T-cell (primary cell): ENCODE results near the gene ARL4A. TPM values are rescaled to one million over a fixed set of nuclear protein-coding genes. Genes with fewer than 3 reads are reported as not detected.

ENCODE experiments used
- ATAC-seq, 4 experiments: fragments of 200-7000 bp in 3 of 4; fragments of 150-1000 bp in 1 of 4; cut with Tn5 transposase; replicated peaks in 1 of 4; 1 replicate in 3 of 4; 2 replicates in 1 of 4; pipeline ENCODE4 v1.10.0; 2021; ENCODE audit warnings: moderate library complexity in 3 of 4, mild to moderate bottlenecking in 2 of 4, moderate number of reproducible peaks in 1 of 4
- CTCF ChIA-PET, 2 donors: fragments of 300-600 bp; sonication (Branson Sonifier 250); formaldehyde crosslinking; loops; one replicate each; lab custom pipeline; 2022; ENCODE audit warnings: antibody characterized with exemption in 2 of 2; lab: Charles Lee
- POLR2A ChIA-PET, 2 donors: fragments of 300-600 bp; sonication (Branson Sonifier 250); formaldehyde crosslinking; loops; one replicate each; lab custom pipeline; 2022; ENCODE audit warnings: antibody characterized with exemption in 2 of 2; lab: Charles Lee
- DNase-seq, 35 experiments: peaks; one replicate each; pipeline versions ENCODE4 v3.0.0 to v3.0.0-alpha.2; 2013 to 2023
- H3K27ac ChIP-seq: one replicate; pipeline ENCODE4 v1.5.1; 2013; ENCODE audit warnings: low read length
- H3K27me3 ChIP-seq, 2 experiments: replicated peaks in 1 of 2; 1 replicate in 1 of 2; 2 replicates in 1 of 2; pipeline versions ENCODE4 v1.6.1 to v1.7.0; 2013; ENCODE audit warnings: low read length in 1 of 2, mixed read lengths in 1 of 2; ENCODE audit not compliant: control insufficient read depth in 2 of 2, insufficient read depth in 2 of 2; ENCODE audit errors: extremely low read depth in 1 of 2
- H3K36me3 ChIP-seq, 2 donors: 1 replicate in 1 of 2; 2 replicates in 1 of 2; pipeline versions ENCODE4 v1.6.1 to v1.7.0; 2013; ENCODE audit warnings: low read length in 1 of 2; ENCODE audit not compliant: control insufficient read depth in 2 of 2, insufficient read depth in 1 of 2; ENCODE audit errors: extremely low read depth in 1 of 2
- H3K4me1 ChIP-seq, 2 experiments: 1 replicate in 1 of 2; 2 replicates in 1 of 2; pipeline versions ENCODE4 v1.6.1 to v1.7.0; 2013; ENCODE audit warnings: low read length in 2 of 2, mixed read lengths in 1 of 2; ENCODE audit not compliant: insufficient read depth in 2 of 2, control insufficient read depth in 1 of 2; ENCODE audit errors: extremely low read depth in 1 of 2
- H3K4me3 ChIP-seq, 2 donors: 1 replicate in 1 of 2; 2 replicates in 1 of 2; pipeline versions ENCODE4 v1.5.1 to v1.7.0; 2013; ENCODE audit warnings: mild to moderate bottlenecking in 2 of 2, low read length in 1 of 2, moderate library complexity in 1 of 2; ENCODE audit not compliant: control insufficient read depth in 1 of 2; ENCODE audit errors: extremely low read depth in 1 of 2
- H3K9me3 ChIP-seq: 2 replicates; pipeline ENCODE4 v1.7.0; 2013
- H3K27ac Mint-ChIP-seq, 2 donors: one replicate each; pipeline ENCODE4 v1.8.0; 2020 to 2021; ENCODE audit warnings: mild to moderate bottlenecking in 2 of 2, mixed read lengths in 2 of 2
- H3K27me3 Mint-ChIP-seq, 2 donors: one replicate each; pipeline ENCODE4 v1.8.0; 2021 to 2022; ENCODE audit warnings: mixed read lengths in 2 of 2
- H3K36me3 Mint-ChIP-seq: one replicate; pipeline ENCODE4 v1.8.0; 2021; ENCODE audit warnings: mixed read lengths
- H3K4me1 Mint-ChIP-seq, 3 donors: one replicate each; pipeline ENCODE4 v1.8.0; 2020 to 2022; ENCODE audit warnings: mixed read lengths in 3 of 3, mild to moderate bottlenecking in 1 of 3
- H3K4me3 Mint-ChIP-seq, 3 donors: one replicate each; pipeline ENCODE4 v1.8.0; 2020 to 2022; ENCODE audit warnings: mild to moderate bottlenecking in 3 of 3, mixed read lengths in 3 of 3, moderate library complexity in 3 of 3
- H3K9me3 Mint-ChIP-seq, 3 donors: one replicate each; pipeline ENCODE4 v1.8.0; 2020 to 2022; ENCODE audit warnings: mixed read lengths in 3 of 3
- WGBS: methylation state at CpG from one replicate; pipeline ENCODE4 v1.1.5; 2013; ENCODE audit warnings: missing lambda C conversion rate; ENCODE audit not compliant: insufficient coverage; 5-methylcytosine and 5-hydroxymethylcytosine counted together
- total RNA-seq, 35 experiments: library from RNA in 6 of 35; stranded (reverse) in 6 of 35; fragments of 120-200 nt in 1 of 35; gene quantifications; one replicate each; pipeline versions ENCODE4 v1.2.1 to v1.2.4 and lab custom pipeline; 2013 to 2026

Gene ARL4A, protein sequence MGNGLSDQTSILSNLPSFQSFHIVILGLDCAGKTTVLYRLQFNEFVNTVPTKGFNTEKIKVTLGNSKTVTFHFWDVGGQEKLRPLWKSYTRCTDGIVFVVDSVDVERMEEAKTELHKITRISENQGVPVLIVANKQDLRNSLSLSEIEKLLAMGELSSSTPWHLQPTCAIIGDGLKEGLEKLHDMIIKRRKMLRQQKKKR
- total RNA-seq: 10 to 100 TPM in 3 of 5 donors, 1 to 10 TPM in 2; 7.0 to 98.2 (median 13.6) TPM
- total RNA-seq (2013): 42.2 TPM
- 9.4 to 212 (median 25.0) reads per million in 29 experiments for total RNA-seq (lab: John Stamatoyannopoulos, UW)

DNA sequence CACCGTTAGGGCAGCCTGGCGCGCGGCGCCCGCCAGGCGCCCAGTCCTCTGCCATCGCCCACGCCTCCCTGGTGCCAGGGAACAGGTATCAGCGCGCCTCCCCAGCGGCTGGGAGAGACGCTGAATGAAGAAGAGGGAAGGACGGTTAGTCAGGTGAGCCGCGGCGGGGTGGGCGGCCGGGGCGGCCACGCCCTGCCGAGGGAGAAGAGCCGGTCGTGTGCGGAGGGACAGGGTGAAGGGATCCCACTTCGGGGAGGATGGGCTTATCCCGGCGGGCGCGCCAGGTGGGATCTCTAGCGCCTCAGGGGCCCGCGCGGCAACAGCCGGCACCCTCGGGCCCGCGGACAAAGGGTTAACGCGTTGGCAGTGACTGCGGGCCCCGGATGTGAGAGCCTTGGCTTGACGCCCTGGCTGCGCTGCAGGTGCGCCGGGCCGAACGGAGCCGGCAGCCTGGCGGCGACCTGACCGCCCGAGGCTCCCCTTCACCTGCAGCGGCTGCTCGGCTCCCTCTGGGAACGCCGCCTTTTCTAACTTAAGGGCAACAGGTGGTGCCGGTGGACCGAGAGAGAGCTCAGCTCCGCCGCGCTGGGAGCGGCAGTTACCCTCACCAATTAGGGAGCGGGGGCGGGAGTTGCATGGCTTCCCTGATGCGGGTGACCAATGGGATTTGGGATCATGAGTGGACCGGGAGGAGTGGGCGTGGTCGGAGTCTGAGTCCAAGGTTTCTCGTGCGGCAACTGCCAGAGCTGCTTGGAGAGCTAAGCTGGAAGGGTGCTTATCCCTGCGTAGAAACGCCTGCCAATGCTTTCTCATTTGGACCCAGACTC is at the start of gene ARL4A:
ARL4A (plus strand) TSS at position 743 of the 827 bp plus-strand sequence. CDS start 622 bp downstream, outside the sequence.
- Histone ChIP-seq H3K4me3 (peak within 1 kb of the TSS; percentile 82 to 87), H3K9me3 (no peaks in the 10 kb centered on the region), H3K27ac (peak within 1 kb of the TSS; percentile 97), H3K4me1 (peaks cover 4 to 7% of the 10 kb centered on the region in 2 experiments), H3K27me3 (no peaks in the 10 kb centered on the region), H3K36me3 (no peaks in the 10 kb centered on the region)
- DNase-seq (peak; percentile 69 to 90 (median 81)), ATAC-seq (peak; percentile 53 to 73 (median 67))
- no peaks in the 10 kb centered on the region for H3K9me3 Mint-ChIP-seq
- H3K27ac Mint-ChIP-seq: peak within 1 kb of the TSS; percentile 93 to 95
- peaks cover 3% of the 10 kb centered on the region for H3K36me3 Mint-ChIP-seq
- ChIA-PET POLR2A (interaction anchor here (0.5 to 2.3 kb wide), 7 partner anchors 9 to 1456 kb away, joined by 3 to 18 read pairs (median 3); no protein-coding TSS in a partner anchor), CTCF (interaction anchor here (0.7 to 3.0 kb wide), 10 partner anchors 10 to 476 kb away, joined by 3 to 17 read pairs (median 6); partner anchors contain the start of gene TMEM106B (in 1 of the 2))
- H3K27me3 Mint-ChIP-seq: no peaks in the 10 kb centered on the region
- under 1% methylated on average over 73 of the region's 73 CpGs for WGBS
- peak within 1 kb of the TSS; percentile 93 to 95 (median 95) for H3K4me3 Mint-ChIP-seq
- H3K4me1 Mint-ChIP-seq: peaks cover 33 to 45% (median 41%) of the 10 kb centered on the region in 3 donors

GRCh38 chr7:12637819-12638592 is 49.4 kb upstream of the ARL4A start:
- H3K4me3 Mint-ChIP-seq: peak overlapping the region; percentile 10 to 47 (median 35)
- H3K4me3 ChIP-seq: no peak overlapping the region
- H3K36me3 ChIP-seq: no peaks in the 10 kb centered on the region
- ATAC-seq (peak in 3 of 4 experiments; percentile 33 to 54 (median 47)), DNase-seq (peak in 1 of 35 experiments; percentile 28)
- no peaks in the 10 kb centered on the region for H3K9me3 Mint-ChIP-seq
- peaks cover 21 to 35% (median 28%) of the 10 kb centered on the region in 3 donors for H3K4me1 Mint-ChIP-seq
- peaks cover 0 to 3% of the 10 kb centered on the region in 2 experiments for H3K4me1 ChIP-seq
- no peaks in the 10 kb centered on the region for H3K27me3 Mint-ChIP-seq
- no peaks in the 10 kb centered on the region for H3K27me3 ChIP-seq
- ChIA-PET POLR2A (interaction anchor here in 1 of 2 donors (0.6 kb wide), 1 partner anchor 187 kb away, joined by 3 read pairs; no protein-coding TSS in a partner anchor), CTCF (interaction anchor here in 1 of 2 donors (0.7 to 1.6 kb wide), 9 partner anchors 10 to 1819 kb away, joined by 3 to 8 read pairs (median 3); partner anchors contain the start of gene ARL4A)
- no peaks in the 10 kb centered on the region for H3K36me3 Mint-ChIP-seq
- WGBS: 63% methylated on average over 2 of the region's 4 CpGs
- H3K27ac ChIP-seq: peak overlapping the region; percentile 18
- H3K9me3 ChIP-seq: no peaks in the 10 kb centered on the region
- H3K27ac Mint-ChIP-seq: peak overlapping the region; percentile 57 to 90

- no peak overlapping the region for H3K27ac ChIP-seq
- no CpG with 5 or more reads among the region's 6 CpGs for WGBS
- H3K9me3 Mint-ChIP-seq: no peaks in the 10 kb centered on the region
These were observed 48.5 kb upstream of the ARL4A start for GRCh38 chr7:12638851-12639456.

DNA sequence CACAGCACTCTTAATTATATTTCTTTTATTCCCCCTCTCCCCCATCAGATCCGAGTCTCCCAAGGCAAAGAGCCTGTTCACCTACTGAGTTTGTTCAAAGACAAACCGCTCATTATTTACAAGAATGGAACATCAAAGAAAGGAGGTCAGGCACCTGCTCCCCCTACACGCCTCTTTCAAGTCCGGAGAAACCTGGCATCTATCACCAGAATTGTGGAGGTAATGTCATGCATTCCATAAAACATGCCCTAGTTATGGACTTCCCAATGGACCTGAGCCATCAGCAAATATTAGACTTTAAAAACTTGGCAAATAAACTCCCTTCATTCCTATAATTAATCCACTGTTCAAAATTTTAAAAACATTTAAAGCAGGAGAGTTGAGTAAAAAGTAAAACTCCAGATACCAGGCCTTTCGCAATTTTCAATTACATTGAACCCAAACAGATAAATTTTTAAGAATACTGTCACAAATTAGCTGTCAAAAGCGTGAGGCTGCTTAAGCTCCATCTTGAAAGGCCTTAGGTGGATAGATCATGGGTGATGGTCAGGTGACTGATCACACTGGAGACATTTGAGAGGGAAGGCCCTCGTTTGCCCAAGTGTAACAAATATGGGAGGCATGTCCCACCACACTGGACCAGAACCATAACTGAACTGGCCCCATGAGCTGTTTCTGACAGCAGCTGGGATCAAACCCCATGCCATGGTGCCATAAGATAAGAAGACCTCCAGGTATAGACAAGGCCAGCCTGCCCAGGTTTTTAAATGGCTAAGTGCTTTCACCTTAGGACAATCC is 46.9 kb upstream of the ARL4A start:
- CTCF ChIA-PET: interaction anchor here in 1 of 2 donors (0.5 kb wide), 1 partner anchor 174 kb away, joined by 8 read pairs; no protein-coding TSS in a partner anchor
- H3K36me3 Mint-ChIP-seq: no peaks in the 10 kb centered on the region
- Histone ChIP-seq H3K27ac (no peak overlapping the region), H3K4me3 (no peak overlapping the region), H3K27me3 (no peaks in the 10 kb centered on the region), H3K36me3 (no peaks in the 10 kb centered on the region), H3K9me3 (no peaks in the 10 kb centered on the region), H3K4me1 (peaks cover 0 to 3% of the 10 kb centered on the region in 2 experiments)
- 76% methylated on average over 4 of the region's 7 CpGs for WGBS
- DNase-seq (no peak), ATAC-seq (no peak)
- no peaks in the 10 kb centered on the region for H3K27me3 Mint-ChIP-seq
- POLR2A ChIA-PET: no interaction called here
- H3K9me3 Mint-ChIP-seq: no peaks in the 10 kb centered on the region
- H3K4me1 Mint-ChIP-seq: peaks cover 21 to 28% (median 27%) of the 10 kb centered on the region in 3 donors
- no peak overlapping the region for H3K27ac Mint-ChIP-seq
- no peak overlapping the region for H3K4me3 Mint-ChIP-seq

More at GRCh38 chr7:12638851-12639456, 48.5 kb upstream of the ARL4A start:
- no peak overlapping the region for H3K4me3 ChIP-seq
- POLR2A ChIA-PET: interaction anchor here in 1 of 2 donors (0.6 kb wide), 1 partner anchor 186 kb away, joined by 3 read pairs; no protein-coding TSS in a partner anchor
- peaks cover 21 to 29% (median 28%) of the 10 kb centered on the region in 3 donors for H3K4me1 Mint-ChIP-seq
- H3K36me3 Mint-ChIP-seq: no peaks in the 10 kb centered on the region
- no peak overlapping the region for H3K4me3 Mint-ChIP-seq
- no peaks in the 10 kb centered on the region for H3K36me3 ChIP-seq
- no peaks in the 10 kb centered on the region for H3K27me3 Mint-ChIP-seq
- H3K4me1 ChIP-seq: peaks cover 0 to 3% of the 10 kb centered on the region in 2 experiments
- peak; percentile 35 to 56 (median 44) for ATAC-seq
- no peak overlapping the region for H3K27ac Mint-ChIP-seq
- no peaks in the 10 kb centered on the region for H3K9me3 ChIP-seq
- peak in 1 of 35 experiments; percentile 64 for DNase-seq
- no peaks in the 10 kb centered on the region for H3K27me3 ChIP-seq
- CTCF ChIA-PET: interaction anchor here (0.8 to 1.6 kb wide), 11 partner anchors 11 to 1818 kb away, joined by 3 to 8 read pairs (median 4); partner anchors contain the start of gene ARL4A (in 1 of the 2)

DNA sequence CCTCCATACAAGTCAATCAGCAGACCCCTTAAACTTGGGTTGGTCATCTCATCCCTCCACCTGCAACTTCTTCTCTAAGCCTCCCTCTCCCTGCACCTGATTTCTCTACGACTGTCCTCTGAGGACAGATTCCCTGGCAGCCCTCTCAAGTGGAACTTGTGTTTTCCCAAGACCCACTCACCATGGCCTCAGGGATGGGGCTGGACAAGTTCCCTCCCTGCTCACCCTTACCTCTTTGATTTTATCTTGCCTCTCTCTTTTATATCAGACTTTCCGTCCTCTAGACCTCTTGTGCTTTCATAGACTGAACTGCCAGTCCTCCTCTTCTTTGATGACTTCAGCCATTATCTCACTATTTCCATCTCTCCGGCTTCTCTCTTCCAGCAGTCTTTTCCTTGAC is 46.2 kb upstream of the ARL4A start:
- H3K9me3 Mint-ChIP-seq: no peaks in the 10 kb centered on the region
- H3K27ac Mint-ChIP-seq: no peak overlapping the region
- no peak for DNase-seq
- H3K9me3 ChIP-seq: no peaks in the 10 kb centered on the region
- H3K4me3 Mint-ChIP-seq: no peak overlapping the region
- H3K27me3 Mint-ChIP-seq: no peaks in the 10 kb centered on the region
- POLR2A ChIA-PET: no interaction called here
- H3K36me3 ChIP-seq: no peaks in the 10 kb centered on the region
- no peaks in the 10 kb centered on the region for H3K36me3 Mint-ChIP-seq
- H3K4me1 ChIP-seq: peaks cover 0 to 3% of the 10 kb centered on the region in 2 experiments
- WGBS: 88% methylated on average over 3 of the region's 3 CpGs
- H3K4me1 Mint-ChIP-seq: peaks cover 14 to 22% (median 20%) of the 10 kb centered on the region in 3 donors
- no peaks in the 10 kb centered on the region for H3K27me3 ChIP-seq
- H3K4me3 ChIP-seq: no peak overlapping the region
- CTCF ChIA-PET: interaction anchor here (0.5 to 1.0 kb wide), 2 partner anchors 15 to 174 kb away, joined by 3 to 8 read pairs; no protein-coding TSS in a partner anchor
- ATAC-seq: no peak
- H3K27ac ChIP-seq: no peak overlapping the region
